Measurements from ENCODE around the gene RNPS1. TPM values are rescaled to one million over a fixed set of nuclear protein-coding genes. Genes with fewer than 3 reads are reported as not detected.

RNPS1 gene
- total RNA-seq, 4 donors from 2014 or later = 93.0 to 125 (median 114) TPM

DNA sequence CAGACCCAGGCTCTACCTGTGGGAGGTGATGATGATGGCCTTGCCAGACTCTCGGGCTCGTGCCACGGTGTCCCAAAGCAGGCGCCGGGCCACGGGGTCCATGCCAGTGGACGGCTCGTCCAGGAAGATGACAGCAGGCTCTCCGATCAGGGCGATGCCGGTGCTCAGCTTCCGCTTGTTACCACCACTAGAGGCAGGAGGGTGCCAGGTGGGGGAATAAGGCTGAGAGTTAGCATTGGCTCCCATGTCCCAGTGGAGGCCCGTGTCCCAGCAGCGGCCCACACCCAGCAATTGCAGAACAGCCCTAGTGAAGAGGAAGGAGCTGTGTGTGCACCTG, 10.3 kb upstream of the RNPS1 start:
- Histone ChIP-seq H3K9me3 (no peaks in the 10 kb centered on the region), H3K27me3 (no peaks in the 10 kb centered on the region), H3K36me3 (peaks cover 0 to 18% (median 0%) of the 10 kb centered on the region in 3 donors), H3K4me1 (no peaks in the 10 kb centered on the region), H3K4me3 (no peak overlapping the region), H3K27ac (no peak overlapping the region)
- DNase-seq = no peak
- WGBS, 2 donors = 60 to 89% methylated on average over 1 to 6 of the region's 14 CpGs
- TF ChIP-seq POLR2A (IDR thresholded peaks at IDR 0.05) = no peak
- TF ChIP-seq CTCF (IDR thresholded peaks at IDR 0.05) = no peak
- intact Hi-C loops (cut with DNase I) = no loop called here

GRCh38 chr16:2277466-2278271, 9.7 kb upstream of the RNPS1 start:
- no peak overlapping the region for H3K4me3 ChIP-seq

DNA sequence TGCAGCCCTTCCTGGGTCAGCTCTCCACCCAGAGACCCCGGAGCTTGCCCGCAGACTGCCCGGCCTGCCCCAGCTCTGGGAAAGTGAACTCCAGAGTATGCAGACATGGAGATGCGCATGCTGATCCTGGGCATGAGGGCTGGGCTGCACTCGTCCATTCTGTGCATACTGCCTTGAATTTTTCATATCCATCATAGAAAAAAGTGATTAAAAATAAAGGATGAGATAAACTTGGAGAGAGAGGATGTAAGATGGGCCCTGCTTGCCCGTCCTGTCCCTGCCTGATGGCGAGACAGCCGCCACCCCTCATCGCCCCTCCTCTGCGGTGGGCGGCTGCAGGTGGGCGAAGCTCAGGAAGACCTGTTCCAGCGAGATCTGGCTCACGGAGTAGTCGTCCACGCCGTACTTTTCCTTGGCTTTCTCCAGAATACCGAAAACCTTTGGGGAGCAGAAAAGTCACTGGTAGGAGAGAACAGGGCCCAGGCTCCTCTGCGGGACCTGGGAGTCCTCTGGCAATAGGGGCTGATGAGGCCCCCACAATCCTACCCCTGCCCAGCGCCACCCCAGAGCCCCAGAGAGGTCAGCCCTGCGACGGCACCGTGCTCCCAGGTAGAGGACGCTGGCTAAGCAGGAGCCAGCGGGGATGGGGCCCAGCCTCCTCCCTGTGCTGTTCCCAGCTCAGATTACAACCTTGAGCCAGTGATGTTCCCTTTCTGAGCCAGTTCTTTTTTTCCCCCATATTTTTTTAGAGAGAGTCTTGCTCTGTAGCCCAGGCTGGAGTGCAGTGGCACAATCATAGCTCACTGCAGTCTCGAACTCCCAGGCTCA, 8.7 kb upstream of the RNPS1 start:
- 69 to 70% methylated on average over 14 to 23 of the region's 26 CpGs for WGBS, 2 donors
- Histone ChIP-seq H3K4me3 (no peak overlapping the region), H3K27me3 (no peaks in the 10 kb centered on the region), H3K4me1 (no peaks in the 10 kb centered on the region), H3K36me3 (peaks cover 0 to 22% (median 0%) of the 10 kb centered on the region in 3 donors), H3K9me3 (no peaks in the 10 kb centered on the region), H3K27ac (no peak overlapping the region)
- TF ChIP-seq CTCF (IDR thresholded peaks at IDR 0.05) (no peak), POLR2A (IDR thresholded peaks at IDR 0.05) (no peak)
- intact Hi-C loops (cut with DNase I) = no loop called here
- DNase-seq = no peak

More at GRCh38 chr16:2277466-2278271, 9.7 kb upstream of the RNPS1 start:
- Histone ChIP-seq H3K27ac (no peak overlapping the region), H3K27me3 (no peaks in the 10 kb centered on the region), H3K9me3 (no peaks in the 10 kb centered on the region), H3K36me3 (peaks cover 0 to 18% (median 0%) of the 10 kb centered on the region in 3 donors), H3K4me1 (no peaks in the 10 kb centered on the region)
- TF ChIP-seq POLR2A (IDR thresholded peaks at IDR 0.05) = no peak
- intact Hi-C loops (cut with DNase I) = no loop called here
- DNase-seq = no peak
- 73 to 92% methylated on average over 3 to 11 of the region's 25 CpGs for WGBS, 2 donors

- TF ChIP-seq POLR2A (IDR thresholded peaks at IDR 0.05) = no peak
- TF ChIP-seq CTCF (IDR thresholded peaks at IDR 0.05) = no peak
- peaks cover 0 to 17% (median 0%) of the 10 kb centered on the region in 3 donors for H3K36me3 ChIP-seq
- DNase-seq = no peak
- H3K27ac ChIP-seq = no peak overlapping the region
- no peaks in the 10 kb centered on the region for H3K9me3 ChIP-seq
- peaks cover 0 to 1% (median 0%) of the 10 kb centered on the region in 3 donors for H3K4me1 ChIP-seq
- H3K4me3 ChIP-seq = no peak overlapping the region
- 64 to 67% methylated on average over 12 to 19 of the region's 30 CpGs for WGBS, 2 donors
- no peaks in the 10 kb centered on the region for H3K27me3 ChIP-seq
- intact Hi-C loops (cut with DNase I) = no loop called here
Observed at GRCh38 chr16:2275476-2276367, 7.8 kb upstream of the RNPS1 start.

DNA sequence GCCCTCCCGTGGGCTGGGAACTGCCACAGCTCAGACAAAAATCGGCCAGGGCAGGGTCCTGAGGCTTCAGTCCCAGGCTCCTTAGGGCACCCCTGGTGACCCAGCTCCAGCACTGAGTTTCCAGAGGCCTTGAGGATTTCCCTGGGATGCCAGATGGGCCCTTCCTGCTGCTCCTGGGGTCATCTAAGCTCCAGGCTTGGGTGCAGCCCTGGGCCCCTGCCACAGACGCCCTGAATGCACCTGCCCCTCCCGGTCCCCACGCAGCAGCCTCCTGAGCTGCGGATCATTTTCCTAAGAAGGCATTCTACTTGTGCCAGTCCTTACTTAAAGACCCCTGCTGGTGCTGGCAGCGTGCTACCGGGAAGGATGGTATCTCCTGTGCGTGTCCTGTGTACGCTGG, 6.0 kb upstream of the RNPS1 start:
- DNase-seq = no peak
- WGBS, 2 donors = 67 to 98% methylated on average over 8 to 9 of the region's 10 CpGs
- Histone ChIP-seq H3K9me3 (no peaks in the 10 kb centered on the region), H3K4me1 (peaks cover 12 to 19% (median 13%) of the 10 kb centered on the region in 3 donors), H3K4me3 (no peak overlapping the region), H3K27me3 (no peaks in the 10 kb centered on the region), H3K36me3 (peaks cover 0 to 10% (median 0%) of the 10 kb centered on the region in 3 donors), H3K27ac (no peak overlapping the region)
- intact Hi-C loops (cut with DNase I) = no loop called here
- TF ChIP-seq POLR2A (IDR thresholded peaks at IDR 0.05) (no peak), CTCF (IDR thresholded peaks at IDR 0.05) (no peak)
